SU-DHL-6 (cell line): ENCODE measurements around the gene ARHGAP26.

Source experiments
- CTCF ChIP-seq: fragments of 200-600 bp; sonication (generic); IDR thresholded peaks from one replicate; pipeline ENCODE4 v1.5.1; 2017; ENCODE audit warnings: antibody characterized with exemption, mild to moderate bottlenecking, low read length, moderate library complexity; ENCODE audit not compliant: insufficient read depth, poor library complexity, severe bottlenecking
- EZH2phosphoT487 ChIP-seq: fragments of 200-600 bp; sonication (generic), shearing (Covaris generic); conservative IDR thresholded peaks from 2 replicates; pipeline ENCODE4 v1.6.1; 2018; ENCODE audit warnings: mild to moderate bottlenecking, antibody characterized with exemption, low read length, moderate library complexity, mixed read lengths

GRCh38 chr5:142844866-142845265 lies 74.7 kb downstream of the ARHGAP26 start:
- TF ChIP-seq CTCF = no peak
- no peak for TF ChIP-seq EZH2phosphoT487
